Subcutaneous adipose tissue (tissue), 4 donors: ENCODE data around the gene SPR. TPM values are rescaled to one million over a fixed set of nuclear protein-coding genes. Genes with fewer than 3 reads are reported as not detected.

ENCODE experiments used
- CTCF ChIP-seq: fragments of 450-650 bp; IDR thresholded peaks from one replicate; pipeline ENCODE4 v1.5.1; 2016; ENCODE audit warnings: low read depth, mild to moderate bottlenecking, control low read depth, antibody characterized with exemption, moderate library complexity
- total RNA-seq, 4 donors: library from RNA; depleted of rRNA; stranded (reverse); fragments of >200 nt; gene quantifications; one replicate each; pipeline ENCODE4 v1.1.0, GENCODE V29; 2016

SPR gene
- total RNA-seq, 4 donors from 2014 or later, result 32.6 to 46.1 (median 38.0) TPM

GRCh38 chr2:72924353-72925240 is 37.4 kb downstream of the SPR start:
- TF ChIP-seq CTCF, result no peak

GRCh38 chr2:72925328-72925943 is 38.2 kb downstream of the SPR start:
- no peak for TF ChIP-seq CTCF

- no peak for TF ChIP-seq CTCF
These were observed 39.2 kb downstream of the SPR start for GRCh38 chr2:72926368-72926767.

GRCh38 chr2:72926811-72927465 is 39.7 kb downstream of the SPR start:
- no peak for TF ChIP-seq CTCF

GRCh38 chr2:72927619-72928550 is 40.7 kb downstream of the SPR start:
- no peak for TF ChIP-seq CTCF

GRCh38 chr2:72929010-72929409 is 41.8 kb downstream of the SPR start:
- TF ChIP-seq CTCF, result no peak
